K562 (cell line): ENCODE measurements around the gene KRTAP5-7.

ENCODE experiments used
- CTCF ChIP-seq, 3 experiments: IDR thresholded peaks in 2 of 3; conservative IDR thresholded peaks in 1 of 3; 2 replicates each; pipeline ENCODE4 v1.5.1; 2011 to 2012; ENCODE audit warnings: low read length in 3 of 3, mild to moderate bottlenecking in 3 of 3, control low read depth in 2 of 3, improper control_type of control experiment in 1 of 3, inconsistent platforms in 1 of 3, low read depth in 1 of 3, mixed read lengths in 1 of 3, moderate library complexity in 1 of 3; ENCODE audit not compliant: insufficient read depth in 2 of 3
- EZH2 ChIP-seq: IDR thresholded peaks from 2 replicates; pipeline ENCODE4 v1.6.1; 2012; ENCODE audit warnings: low read depth, mild to moderate bottlenecking, inconsistent platforms, low read length, borderline replicate concordance
- KDM2B ChIP-seq: fragments of 250-450 bp; sonication (Bioruptor Pico); IDR thresholded peaks from 2 replicates; pipeline ENCODE4 v1.8.0; 2021; ENCODE audit warnings: mild to moderate bottlenecking, moderate library complexity
- KLF13 ChIP-seq: fragments of 450-650 bp; IDR thresholded peaks from 2 replicates; pipeline ENCODE4 v1.6.1; 2016; ENCODE audit warnings: missing genetic modification characterization, low read depth, mild to moderate bottlenecking, missing compliant biosample characterization, moderate library complexity, borderline replicate concordance
- MXD1 ChIP-seq: fragments of 250-450 bp; sonication (Bioruptor Pico); IDR thresholded peaks from 2 replicates; pipeline ENCODE4 v1.8.0; 2021; ENCODE audit warnings: borderline replicate concordance, mild to moderate bottlenecking, moderate library complexity; ENCODE audit not compliant: poor library complexity, severe bottlenecking
- RAD21 ChIP-seq, 2 experiments: fragments of 250-450 bp in 1 of 2; fragments of 450-650 bp in 1 of 2; sonication (Bioruptor Pico) in 1 of 2; formaldehyde crosslinking in 1 of 2; IDR thresholded peaks in 1 of 2; conservative IDR thresholded peaks in 1 of 2; 2 replicates each; pipeline versions ENCODE4 v1.4.0 to v1.8.0; 2020 to 2022; ENCODE audit warnings: mild to moderate bottlenecking in 2 of 2, moderate library complexity in 1 of 2
- SMARCC2 ChIP-seq: fragments of 450-650 bp; IDR thresholded peaks from 2 replicates; pipeline ENCODE4 v1.6.1; 2017; ENCODE audit warnings: antibody characterized with exemption, moderate library complexity, mild to moderate bottlenecking, low read depth
- SRF ChIP-seq, 2 experiments: fragments of 250-450, 450-650 bp in 1 of 2; sonication (Bioruptor Pico) in 1 of 2; sonication (generic) in 1 of 2; formaldehyde crosslinking; IDR thresholded peaks; 2 replicates each; pipeline versions ENCODE4 v1.5.0 to v1.5.1; 2020 to 2022; ENCODE audit warnings: mild to moderate bottlenecking in 1 of 2, missing genetic modification reagents in 1 of 2
- ZBTB11 ChIP-seq, 3 experiments: fragments of 200-800 bp in 1 of 3; fragments of 250-450 bp in 1 of 3; fragments of 450-650 bp in 1 of 3; sonication (Bioruptor Pico) in 1 of 3; sonication (Bioruptor generic) in 1 of 3; formaldehyde crosslinking in 1 of 3; IDR thresholded peaks; 2 replicates each; pipeline versions ENCODE4 v1.6.1 to v1.8.0; 2016 to 2022; ENCODE audit warnings: mild to moderate bottlenecking in 2 of 3, missing genetic modification characterization in 2 of 3, missing compliant biosample characterization in 1 of 3, moderate library complexity in 1 of 3
- ZNF318 ChIP-seq, 2 experiments: fragments of 450-650 bp; IDR thresholded peaks; 2 replicates each; pipeline ENCODE4 v1.6.1; 2016; ENCODE audit warnings: mild to moderate bottlenecking in 2 of 2, borderline replicate concordance in 1 of 2, low read depth in 1 of 2, moderate library complexity in 1 of 2

GRCh38 chr11:71542879-71543777, 16.1 kb downstream of the KRTAP5-7 start:
- no peak for TF ChIP-seq KLF13 (tag)
- no peak for TF ChIP-seq KDM2B (CRISPR knock-in tag)
- no peak for TF ChIP-seq CTCF (IDR thresholded peaks at IDR 0.05 in 2 of 3, conservative IDR thresholded peaks at IDR 0.05 in 1 of 3; ENCODE audit: insufficient read depth in 2 of 3, low read depth in 1 of 3, low read length in 3 of 3)
- TF ChIP-seq ZBTB11 (CRISPR knock-in tag; IDR thresholded peaks at IDR 0.05) = no peak
- TF ChIP-seq RAD21 (CRISPR knock-in tag; conservative IDR thresholded peaks at IDR 0.05 in 1 of 2, IDR thresholded peaks at IDR 0.05 in 1 of 2) = no peak
- TF ChIP-seq MXD1 (CRISPR knock-in tag) = no peak
- TF ChIP-seq EZH2 = no peak
- no peak for TF ChIP-seq SRF (CRISPR knock-in tag; IDR thresholded peaks at IDR 0.05)
- TF ChIP-seq SMARCC2 = no peak
- TF ChIP-seq ZNF318 (IDR thresholded peaks at IDR 0.05; ENCODE audit: borderline replicate concordance in 1 of 2, low read depth in 1 of 2) = no peak
